ENCODE results near the gene PMVK.

GRCh38 chr1:154934358-154934948, 2.1 kb downstream of the PMVK start:
- TF ChIP-seq USF1 (IDR thresholded peaks at IDR 0.05) (no peak), CREB1 (IDR thresholded peaks at IDR 0.05; ENCODE audit: low read depth) (no peak), REST (IDR thresholded peaks at IDR 0.05; ENCODE audit: low read depth) (no peak), MAX (IDR thresholded peaks at IDR 0.05) (no peak), RAD21 (IDR thresholded peaks at IDR 0.05; ENCODE audit: low read depth) (no peak), TCF12 (IDR thresholded peaks at IDR 0.05; ENCODE audit: low read depth) (no peak), TAF1 (IDR thresholded peaks at IDR 0.05; ENCODE audit: low read depth) (no peak), EP300 (IDR thresholded peaks at IDR 0.05; ENCODE audit: borderline replicate concordance) (no peak), FOXM1 (IDR thresholded peaks at IDR 0.05; ENCODE audit: borderline replicate concordance, low read depth) (no peak), NFIC (IDR thresholded peaks at IDR 0.05) (no peak), CEBPB (IDR thresholded peaks at IDR 0.05) (no peak)

All from Ishikawa (cell line).